GM21360 (cell line): Measurements from ENCODE around the gene SMCO1.
A peak's percentile ranks its signal among the peaks of the same experiment; 100 is the strongest.
"Not testable (repeated sequence)": the region's sequence is repeated elsewhere in the genome, so short reads cannot be mapped to it uniquely, and the experiment has no call there.

Experiments used
- ATAC-seq: cut with Tn5 transposase; IDR thresholded peaks from one replicate; pipeline ENCODE4 v1.9.1; 2021; ENCODE audit warnings: mild to moderate bottlenecking, moderate library complexity; ENCODE audit not compliant: unreplicated experiment

SMCO1 gene

GRCh38 chr3:196524527-196524926 lies 9.4 kb upstream of the SMCO1 start:
- ATAC-seq: no peak

- ATAC-seq: no peak
These were observed 8.7 kb upstream of the SMCO1 start for GRCh38 chr3:196523841-196524240.

GRCh38 chr3:196521291-196521690 lies 6.1 kb upstream of the SMCO1 start:
- ATAC-seq: not testable (repeated sequence)

GRCh38 chr3:196519718-196520082 lies 4.6 kb upstream of the SMCO1 start:
- ATAC-seq: no peak

- ATAC-seq: no peak
These were observed 4.0 kb upstream of the SMCO1 start for GRCh38 chr3:196518966-196519717.

- ATAC-seq: no peak
These were observed 2.8 kb upstream of the SMCO1 start for GRCh38 chr3:196517919-196518318.

GRCh38 chr3:196517162-196517800 lies 2.1 kb upstream of the SMCO1 start:
- ATAC-seq: no peak

GRCh38 chr3:196514350-196514716 lies 813 bp downstream of the SMCO1 start:
- no peak for ATAC-seq

GRCh38 chr3:196513697-196514349 lies 1.3 kb downstream of the SMCO1 start:
- ATAC-seq: no peak

- ATAC-seq: not testable (repeated sequence)
These were observed 3.3 kb downstream of the SMCO1 start for GRCh38 chr3:196511646-196512425.

- not testable (repeated sequence) for ATAC-seq
These were observed 4.0 kb downstream of the SMCO1 start for GRCh38 chr3:196511108-196511507.

GRCh38 chr3:196506687-196507086 lies 8.5 kb downstream of the SMCO1 start:
- no peak for ATAC-seq

- no peak for ATAC-seq
These were observed 10.6 kb downstream of the SMCO1 start for GRCh38 chr3:196504556-196504955.

GRCh38 chr3:196504077-196504398 lies 11.1 kb downstream of the SMCO1 start:
- ATAC-seq: not testable (repeated sequence)

GRCh38 chr3:196503196-196504076 lies 11.7 kb downstream of the SMCO1 start, which contains the start of gene RNF168:
Gene RNF168, minus strand, starts transcription at chr3:196503768. Its CDS starts 595 bp downstream, at chr3:196503173.
- ATAC-seq: peak; percentile 76

GRCh38 chr3:196502775-196503195 lies 12.4 kb downstream of the SMCO1 start:
- peak; percentile 7 for ATAC-seq

GRCh38 chr3:196501316-196502044 lies 13.7 kb downstream of the SMCO1 start:
- no peak for ATAC-seq

- no peak for ATAC-seq
These were observed 15.2 kb downstream of the SMCO1 start for GRCh38 chr3:196499807-196500524.

GRCh38 chr3:196499061-196499460 lies 16.1 kb downstream of the SMCO1 start:
- ATAC-seq: no peak
